Activated B cell treated with CpG ODN at 0.5 μM for 24 hours (primary cell): ENCODE measurements around the gene UBXN10. TPM values are rescaled to one million over a fixed set of nuclear protein-coding genes. Genes with fewer than 3 reads are reported as not detected.

Source experiments
- ATAC-seq: fragments of 200-7000 bp; cut with Tn5 transposase; one replicate; pipeline ENCODE4 v1.10.0; 2021; ENCODE audit warnings: low read depth, mild to moderate bottlenecking, moderate library complexity
- CTCF ChIA-PET: fragments of 350-600 bp; sonication (Branson Sonifier 250); formaldehyde crosslinking; loops from one replicate; lab custom pipeline; 2021; ENCODE audit warnings: antibody characterized with exemption; lab: Charles Lee
- POLR2A ChIA-PET: fragments of 350-600 bp; sonication (Branson Sonifier 250); formaldehyde crosslinking; loops from one replicate; lab custom pipeline; 2021; ENCODE audit warnings: antibody characterized with exemption; lab: Charles Lee
- DNase-seq: peaks from one replicate; pipeline ENCODE4 v3.0.0; 2022
- H3K27ac Mint-ChIP-seq: one replicate; pipeline ENCODE4 v1.8.0; 2020; ENCODE audit warnings: mixed read lengths
- H3K27me3 Mint-ChIP-seq: one replicate; pipeline ENCODE4 v1.8.0; 2021; ENCODE audit warnings: mixed read lengths
- H3K36me3 Mint-ChIP-seq: one replicate; pipeline ENCODE4 v1.8.0; 2021; ENCODE audit warnings: low read depth, mixed read lengths
- H3K4me1 Mint-ChIP-seq: one replicate; pipeline ENCODE4 v1.8.0; 2021; ENCODE audit warnings: mixed read lengths
- H3K4me3 Mint-ChIP-seq: one replicate; pipeline ENCODE4 v1.8.0; 2020; ENCODE audit warnings: mild to moderate bottlenecking, mixed read lengths
- H3K9me3 Mint-ChIP-seq: one replicate; pipeline ENCODE4 v1.8.0; 2020; ENCODE audit warnings: mixed read lengths
- intact Hi-C: fragments of 100-400 bp; cut with micrococcal nuclease; formaldehyde crosslinking; loops from one replicate; pipeline ENCODE4 v1.15.1; 2024
- total RNA-seq: library from RNA; stranded (reverse); gene quantifications from 2 replicates; pipeline ENCODE4 v1.2.3, GENCODE V29; 2022
- TF ChIP-seq, protein P1 (sequence below): fragments of 200-600 bp; IDR thresholded peaks from one replicate; pipeline ENCODE4 v1.8.0; 2022; ENCODE audit warnings: antibody characterized with exemption, mild to moderate bottlenecking

UBXN10 gene
- total RNA-seq, 1 donor from 2014 or later, result 0.04 TPM

GRCh38 chr1:20138961-20139550, 46.8 kb upstream of the UBXN10 start, which contains the start of gene PLA2G2F:
Gene PLA2G2F, plus strand, starts transcription at chr1:20139323. Its CDS starts 105 bp downstream, at chr1:20139428.
- TF ChIP-seq, protein P1, sequence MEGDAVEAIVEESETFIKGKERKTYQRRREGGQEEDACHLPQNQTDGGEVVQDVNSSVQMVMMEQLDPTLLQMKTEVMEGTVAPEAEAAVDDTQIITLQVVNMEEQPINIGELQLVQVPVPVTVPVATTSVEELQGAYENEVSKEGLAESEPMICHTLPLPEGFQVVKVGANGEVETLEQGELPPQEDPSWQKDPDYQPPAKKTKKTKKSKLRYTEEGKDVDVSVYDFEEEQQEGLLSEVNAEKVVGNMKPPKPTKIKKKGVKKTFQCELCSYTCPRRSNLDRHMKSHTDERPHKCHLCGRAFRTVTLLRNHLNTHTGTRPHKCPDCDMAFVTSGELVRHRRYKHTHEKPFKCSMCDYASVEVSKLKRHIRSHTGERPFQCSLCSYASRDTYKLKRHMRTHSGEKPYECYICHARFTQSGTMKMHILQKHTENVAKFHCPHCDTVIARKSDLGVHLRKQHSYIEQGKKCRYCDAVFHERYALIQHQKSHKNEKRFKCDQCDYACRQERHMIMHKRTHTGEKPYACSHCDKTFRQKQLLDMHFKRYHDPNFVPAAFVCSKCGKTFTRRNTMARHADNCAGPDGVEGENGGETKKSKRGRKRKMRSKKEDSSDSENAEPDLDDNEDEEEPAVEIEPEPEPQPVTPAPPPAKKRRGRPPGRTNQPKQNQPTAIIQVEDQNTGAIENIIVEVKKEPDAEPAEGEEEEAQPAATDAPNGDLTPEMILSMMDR, result no peak
- Mint-ChIP-seq H3K4me1 (no peaks in the 10 kb centered on the region), H3K27me3 (peaks cover 5% of the 10 kb centered on the region), H3K36me3 (no peaks in the 10 kb centered on the region), H3K4me3 (no peak within 1 kb of the TSS), H3K27ac (no peak within 1 kb of the TSS), H3K9me3 (no peaks in the 10 kb centered on the region)
- DNase-seq (no peak), ATAC-seq (no peak)
- CTCF ChIA-PET, result no interaction called here
- intact Hi-C loops, result no loop called here
- POLR2A ChIA-PET, result no interaction called here

GRCh38 chr1:20139776-20140612, 45.9 kb upstream of the UBXN10 start:
- intact Hi-C loops, result no loop called here

GRCh38 chr1:20141001-20141400, 44.9 kb upstream of the UBXN10 start:
- no peak overlapping the region for H3K4me3 Mint-ChIP-seq
- POLR2A ChIA-PET, result no interaction called here
- intact Hi-C loops, result no loop called here
- CTCF ChIA-PET, result no interaction called here
- H3K27ac Mint-ChIP-seq, result no peak overlapping the region
- ATAC-seq (no peak), DNase-seq (no peak)
- TF ChIP-seq, protein P1, result no peak
- no peaks in the 10 kb centered on the region for H3K36me3 Mint-ChIP-seq
- no peaks in the 10 kb centered on the region for H3K4me1 Mint-ChIP-seq
- H3K27me3 Mint-ChIP-seq, result peaks cover 3% of the 10 kb centered on the region
- H3K9me3 Mint-ChIP-seq, result no peaks in the 10 kb centered on the region

More at GRCh38 chr1:20139776-20140612, 45.9 kb upstream of the UBXN10 start:
- no peak overlapping the region for H3K27ac Mint-ChIP-seq
- peaks cover 3% of the 10 kb centered on the region for H3K27me3 Mint-ChIP-seq
- ATAC-seq, result no peak
- no peak overlapping the region for H3K4me3 Mint-ChIP-seq
- no peaks in the 10 kb centered on the region for H3K9me3 Mint-ChIP-seq
- H3K4me1 Mint-ChIP-seq, result no peaks in the 10 kb centered on the region
- ChIA-PET POLR2A (no interaction called here), CTCF (no interaction called here)
- TF ChIP-seq, protein P1, result no peak
- DNase-seq, result no peak
- no peaks in the 10 kb centered on the region for H3K36me3 Mint-ChIP-seq

GRCh38 chr1:20141466-20141865, 44.4 kb upstream of the UBXN10 start:
- intact Hi-C loops, result no loop called here
- CTCF ChIA-PET, result no interaction called here
- POLR2A ChIA-PET, result no interaction called here
- H3K4me3 Mint-ChIP-seq, result no peak overlapping the region
- no peak overlapping the region for H3K27ac Mint-ChIP-seq
- H3K9me3 Mint-ChIP-seq, result no peaks in the 10 kb centered on the region
- H3K36me3 Mint-ChIP-seq, result no peaks in the 10 kb centered on the region
- DNase-seq (no peak), ATAC-seq (no peak)
- no peaks in the 10 kb centered on the region for H3K4me1 Mint-ChIP-seq
- peaks cover 3% of the 10 kb centered on the region for H3K27me3 Mint-ChIP-seq
- TF ChIP-seq, protein P1, result no peak

DNA sequence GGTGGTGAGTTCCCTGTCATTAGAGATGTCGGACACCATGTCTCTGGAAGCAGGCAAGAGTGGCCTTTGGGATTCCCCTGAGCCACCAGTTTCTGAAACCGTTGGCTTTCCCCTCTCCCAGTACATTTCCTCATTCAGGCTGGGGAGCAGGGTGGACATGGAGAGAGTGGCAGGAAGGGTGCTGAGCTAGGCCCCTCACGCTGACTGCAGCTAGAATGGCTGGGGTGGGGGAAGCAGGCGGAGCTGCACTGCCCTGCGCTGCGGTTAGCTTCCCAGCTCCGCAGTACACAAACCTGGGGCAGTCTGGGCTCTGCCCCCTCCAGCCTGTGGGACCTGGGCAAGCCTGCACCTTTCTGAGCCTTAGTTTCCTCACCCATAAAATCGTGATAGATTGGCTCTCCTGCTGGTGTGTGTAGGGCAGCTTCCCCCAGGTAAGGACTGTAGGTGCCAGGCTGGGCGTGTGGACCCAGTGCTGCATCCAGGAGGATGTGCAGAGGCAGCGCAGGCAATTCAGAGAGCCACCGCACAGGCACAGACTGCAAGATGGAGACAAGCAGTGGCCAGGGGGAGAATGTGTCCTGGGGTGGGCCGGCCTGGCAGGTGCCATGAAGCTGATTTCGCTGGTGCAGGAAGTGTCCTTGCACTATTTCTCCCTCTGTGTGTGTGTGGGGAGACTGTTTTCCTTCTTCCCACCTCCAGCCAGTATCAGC, 43.7 kb upstream of the UBXN10 start:
- no peak overlapping the region for H3K4me3 Mint-ChIP-seq
- H3K36me3 Mint-ChIP-seq, result no peaks in the 10 kb centered on the region
- TF ChIP-seq, protein P1, result no peak
- peaks cover 3% of the 10 kb centered on the region for H3K27me3 Mint-ChIP-seq
- H3K4me1 Mint-ChIP-seq, result no peaks in the 10 kb centered on the region
- POLR2A ChIA-PET, result no interaction called here
- intact Hi-C loops, result no loop called here
- no peaks in the 10 kb centered on the region for H3K9me3 Mint-ChIP-seq
- CTCF ChIA-PET, result no interaction called here
- no peak overlapping the region for H3K27ac Mint-ChIP-seq
- DNase-seq, result no peak
- ATAC-seq, result no peak
